NCI-H2081 treated with DMSO at 0.1 percent for 48 hours (cell line): ENCODE data around the gene KCNJ15.

Experiments used
- DNase-seq: peaks from one replicate; lab custom pipeline; 2025; lab: John Stamatoyannopoulos, UW

Gene KCNJ15

GRCh38 chr21:38355992-38356781 lies 99.4 kb downstream of the KCNJ15 start:
- DNase-seq, result no peak
